CD14-positive monocyte (primary cell): ENCODE data around the gene LRRFIP2. TPM values are rescaled to one million over a fixed set of nuclear protein-coding genes. Genes with fewer than 3 reads are reported as not detected.
A peak's percentile ranks its signal among the peaks of the same experiment; 100 is the strongest.

Experiments
- DNase-seq, 3 donors: peaks; one replicate each; pipeline ENCODE4 v3.0.0-alpha.2; 2011 to 2022
- H2AFZ ChIP-seq: 2 replicates; pipeline ENCODE4 v1.6.0; 2012; ENCODE audit warnings: mild to moderate bottlenecking, low read depth, low read length, inconsistent platforms; ENCODE audit not compliant: insufficient read depth, poor library complexity, severe bottlenecking
- H3K27ac ChIP-seq, 2 donors: 1 replicate in 1 of 2; 2 replicates in 1 of 2; pipeline ENCODE4 v1.5.1; 2012 to 2013; ENCODE audit warnings: low read length in 2 of 2, control low read depth in 1 of 2, inconsistent platforms in 1 of 2, low read depth in 1 of 2, mild to moderate bottlenecking in 1 of 2
- H3K27me3 ChIP-seq, 2 donors: one replicate each; pipeline versions ENCODE4 v1.6.0 to v1.6.1; 2011 to 2013; ENCODE audit warnings: low read length in 2 of 2; ENCODE audit not compliant: control insufficient read depth in 2 of 2, insufficient read depth in 2 of 2
- H3K36me3 ChIP-seq, 2 donors: replicated peaks in 1 of 2; 1 replicate in 1 of 2; 2 replicates in 1 of 2; pipeline versions ENCODE4 v1.5.1 to v1.6.1; 2012 to 2013; ENCODE audit warnings: low read length in 2 of 2, control low read depth in 1 of 2, inconsistent platforms in 1 of 2, mild to moderate bottlenecking in 1 of 2; ENCODE audit not compliant: insufficient read depth in 2 of 2, control insufficient read depth in 1 of 2
- H3K4me1 ChIP-seq, 2 donors: 1 replicate in 1 of 2; 2 replicates in 1 of 2; pipeline versions ENCODE4 v1.5.1 to v1.6.1; 2012 to 2013; ENCODE audit warnings: low read length in 2 of 2, control low read depth in 1 of 2, inconsistent platforms in 1 of 2, mild to moderate bottlenecking in 1 of 2, moderate library complexity in 1 of 2; ENCODE audit not compliant: insufficient read depth in 2 of 2, control insufficient read depth in 1 of 2
- H3K4me2 ChIP-seq: replicated peaks from 2 replicates; pipeline ENCODE3; 2012; ENCODE audit warnings: low read length, moderate library complexity, mild to moderate bottlenecking; ENCODE audit not compliant: poor library complexity, severe bottlenecking; ENCODE audit errors: extremely low read depth
- H3K4me3 ChIP-seq, 3 experiments: fragments of 200-600 bp in 1 of 3; sonication (generic) in 1 of 3; replicated peaks in 1 of 3; 1 replicate in 2 of 3; 2 replicates in 1 of 3; pipeline ENCODE4 v1.5.1; 2011 to 2013; ENCODE audit warnings: low read length in 3 of 3, mild to moderate bottlenecking in 3 of 3, control low read depth in 2 of 3, low read depth in 2 of 3, inconsistent platforms in 1 of 3, moderate library complexity in 1 of 3
- H3K79me2 ChIP-seq: 2 replicates; pipeline ENCODE4 v1.6.0; 2012; ENCODE audit warnings: mild to moderate bottlenecking, control low read depth, inconsistent platforms, low read length, moderate library complexity; ENCODE audit not compliant: insufficient read depth
- H3K9ac ChIP-seq: 2 replicates; pipeline ENCODE4 v1.6.0; 2017; ENCODE audit warnings: low read length, mild to moderate bottlenecking; ENCODE audit not compliant: insufficient read depth, poor library complexity, severe bottlenecking
- H3K9me3 ChIP-seq, 2 donors: replicated peaks in 1 of 2; 1 replicate in 1 of 2; 2 replicates in 1 of 2; pipeline versions ENCODE4 v1.5.1 to v1.6.1; 2012 to 2013; ENCODE audit warnings: low read length in 2 of 2, control low read depth in 1 of 2; ENCODE audit not compliant: control insufficient read depth in 1 of 2, insufficient read depth in 1 of 2
- H4K20me1 ChIP-seq: 2 replicates; pipeline ENCODE4 v1.6.0; 2012; ENCODE audit warnings: mild to moderate bottlenecking, low read length, control low read depth, moderate library complexity; ENCODE audit not compliant: insufficient read depth
- H3K27ac Mint-ChIP-seq, 7 donors: one replicate each; pipeline ENCODE4 v1.8.0; 2020; ENCODE audit warnings: mild to moderate bottlenecking in 7 of 7, mixed read lengths in 7 of 7, moderate library complexity in 6 of 7, inconsistent platforms in 2 of 7
- H3K27me3 Mint-ChIP-seq, 3 donors: one replicate each; pipeline ENCODE4 v1.8.0; 2021 to 2022; ENCODE audit warnings: low read depth in 3 of 3, mild to moderate bottlenecking in 3 of 3, mixed read lengths in 3 of 3, moderate library complexity in 3 of 3, inconsistent platforms in 1 of 3
- H3K36me3 Mint-ChIP-seq, 2 donors: one replicate each; pipeline ENCODE4 v1.8.0; 2020; ENCODE audit warnings: mixed read lengths in 2 of 2, inconsistent platforms in 1 of 2, mild to moderate bottlenecking in 1 of 2
- H3K4me1 Mint-ChIP-seq: one replicate; pipeline ENCODE4 v1.8.0; 2020; ENCODE audit warnings: mild to moderate bottlenecking, mixed read lengths
- H3K4me3 Mint-ChIP-seq, 2 donors: one replicate each; pipeline ENCODE4 v1.8.0; 2020; ENCODE audit warnings: mild to moderate bottlenecking in 2 of 2, mixed read lengths in 2 of 2, moderate library complexity in 1 of 2
- H3K9me3 Mint-ChIP-seq, 7 donors: one replicate each; pipeline ENCODE4 v1.8.0; 2020 to 2022; ENCODE audit warnings: mixed read lengths in 7 of 7, mild to moderate bottlenecking in 6 of 7, moderate library complexity in 6 of 7, inconsistent platforms in 2 of 7
- WGBS: methylation state at CpG from one replicate; pipeline ENCODE4 v1.1.5; 2013; ENCODE audit warnings: missing lambda C conversion rate; ENCODE audit not compliant: insufficient coverage; 5-methylcytosine and 5-hydroxymethylcytosine counted together
- intact Hi-C, 2 donors: fragments of 100-400 bp; cut with micrococcal nuclease; formaldehyde crosslinking; loops; one replicate each; pipeline versions ENCODE4 v1.15.0 to v1.15.1; 2023
- polyA plus RNA-seq, 3 donors: library from polyadenylated mRNA; depleted of rRNA in 1 of 3; unstranded in 2 of 3; stranded (reverse) in 1 of 3; fragments of 300-500 nt in 2 of 3; fragments of >200 nt in 1 of 3; fragmentation: Illumina TruSeq in 2 of 3; gene quantifications; 1 replicate in 2 of 3; 2 replicates in 1 of 3; pipeline ENCODE4 v1.2.3, GENCODE V29; 2012 to 2021
- TF ChIP-seq, protein P1 (sequence below): fragments of 200-600 bp; IDR thresholded peaks from one replicate; pipeline ENCODE4 v1.8.0; 2022; ENCODE audit warnings: antibody characterized with exemption, mild to moderate bottlenecking

Gene LRRFIP2
- polyA plus RNA-seq, 3 donors: 30.9 to 39.4 (median 31.7) TPM

- intact Hi-C loops: no loop called here
- H3K79me2 ChIP-seq: peaks cover 65% of the 10 kb centered on the region
- H3K9ac ChIP-seq: no peak overlapping the region
- H3K27ac ChIP-seq: peak overlapping the region in 1 of 2 donors; percentile 69
- TF ChIP-seq, protein P1, sequence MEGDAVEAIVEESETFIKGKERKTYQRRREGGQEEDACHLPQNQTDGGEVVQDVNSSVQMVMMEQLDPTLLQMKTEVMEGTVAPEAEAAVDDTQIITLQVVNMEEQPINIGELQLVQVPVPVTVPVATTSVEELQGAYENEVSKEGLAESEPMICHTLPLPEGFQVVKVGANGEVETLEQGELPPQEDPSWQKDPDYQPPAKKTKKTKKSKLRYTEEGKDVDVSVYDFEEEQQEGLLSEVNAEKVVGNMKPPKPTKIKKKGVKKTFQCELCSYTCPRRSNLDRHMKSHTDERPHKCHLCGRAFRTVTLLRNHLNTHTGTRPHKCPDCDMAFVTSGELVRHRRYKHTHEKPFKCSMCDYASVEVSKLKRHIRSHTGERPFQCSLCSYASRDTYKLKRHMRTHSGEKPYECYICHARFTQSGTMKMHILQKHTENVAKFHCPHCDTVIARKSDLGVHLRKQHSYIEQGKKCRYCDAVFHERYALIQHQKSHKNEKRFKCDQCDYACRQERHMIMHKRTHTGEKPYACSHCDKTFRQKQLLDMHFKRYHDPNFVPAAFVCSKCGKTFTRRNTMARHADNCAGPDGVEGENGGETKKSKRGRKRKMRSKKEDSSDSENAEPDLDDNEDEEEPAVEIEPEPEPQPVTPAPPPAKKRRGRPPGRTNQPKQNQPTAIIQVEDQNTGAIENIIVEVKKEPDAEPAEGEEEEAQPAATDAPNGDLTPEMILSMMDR: no peak
- Mint-ChIP-seq H3K36me3 (peaks cover 0 to 7% of the 10 kb centered on the region in 2 donors), H3K27me3 (no peaks in the 10 kb centered on the region), H3K4me3 (no peak overlapping the region), H3K9me3 (no peaks in the 10 kb centered on the region), H3K27ac (peak overlapping the region; percentile 74 to 93 (median 87)), H3K4me1 (peaks cover 28% of the 10 kb centered on the region)
- H3K36me3 ChIP-seq: peaks cover 0 to 1% of the 10 kb centered on the region in 2 donors
- no peak overlapping the region for H3K4me3 ChIP-seq
- H3K9me3 ChIP-seq: no peaks in the 10 kb centered on the region
- no CpG with 5 or more reads among the region's 2 CpGs for WGBS
- H3K4me1 ChIP-seq: peaks cover 8 to 18% of the 10 kb centered on the region in 2 donors
- no peak overlapping the region for H2AFZ ChIP-seq
- DNase-seq: peak; percentile 58 to 65 (median 58)
- no peak overlapping the region for H3K4me2 ChIP-seq
- no peaks in the 10 kb centered on the region for H3K27me3 ChIP-seq
- H4K20me1 ChIP-seq: no peaks in the 10 kb centered on the region
Measured at GRCh38 chr3:37136067-37136466, 38.3 kb downstream of the LRRFIP2 start.

GRCh38 chr3:37135561-37135960 lies 38.8 kb downstream of the LRRFIP2 start:
- intact Hi-C loops: no loop called here
- Mint-ChIP-seq H3K27me3 (no peaks in the 10 kb centered on the region), H3K36me3 (peaks cover under 1 to 8% of the 10 kb centered on the region in 2 donors), H3K4me1 (peaks cover 30% of the 10 kb centered on the region), H3K4me3 (no peak overlapping the region), H3K9me3 (no peaks in the 10 kb centered on the region), H3K27ac (peak overlapping the region; percentile 74 to 93 (median 87))
- Histone ChIP-seq H2AFZ (no peak overlapping the region), H3K4me2 (no peak overlapping the region), H3K36me3 (peaks cover 0 to 5% of the 10 kb centered on the region in 2 donors), H4K20me1 (no peaks in the 10 kb centered on the region), H3K79me2 (peaks cover 68% of the 10 kb centered on the region), H3K27ac (peak overlapping the region in 1 of 2 donors; percentile 69), H3K4me1 (peaks cover 8 to 18% of the 10 kb centered on the region in 2 donors), H3K27me3 (no peaks in the 10 kb centered on the region), H3K9me3 (no peaks in the 10 kb centered on the region), H3K9ac (no peak overlapping the region), H3K4me3 (no peak overlapping the region)
- DNase-seq: no peak
- TF ChIP-seq, protein P1: no peak
- no CpG with 5 or more reads among the region's 1 CpG for WGBS
